Stimulated activated CD8-positive, alpha-beta memory T cell treated with anti-CD3 and anti-CD28 coated beads, Interleukin-7, amount 100 ng/mL, for 48 hours (primary cell): ENCODE measurements around the gene NFXL1.

Source experiments
- DNase-seq, 2 donors: peaks; one replicate each; pipeline ENCODE4 v3.0.0-alpha.2; 2020; ENCODE audit warnings: low read depth in 1 of 2; ENCODE audit errors: extremely low read depth in 1 of 2

The NFXL1 gene

GRCh38 chr4:47837094-47837907 lies 77.1 kb downstream of the NFXL1 start:
- DNase-seq = no peak

- DNase-seq = peak; percentile 33 to 49
Measured at GRCh38 chr4:47836641-47837093, 77.7 kb downstream of the NFXL1 start.

- DNase-seq = no peak
Measured at GRCh38 chr4:47835494-47835893, 78.9 kb downstream of the NFXL1 start.

- no peak for DNase-seq
Measured at GRCh38 chr4:47831026-47831679, 83.2 kb downstream of the NFXL1 start.

GRCh38 chr4:47830265-47831025 lies 83.9 kb downstream of the NFXL1 start:
- no peak for DNase-seq

- no peak for DNase-seq
Measured at GRCh38 chr4:47829438-47829837, 84.9 kb downstream of the NFXL1 start.

GRCh38 chr4:47827343-47828047 lies 86.9 kb downstream of the NFXL1 start:
- DNase-seq = no peak

GRCh38 chr4:47824840-47825239 lies 89.5 kb downstream of the NFXL1 start:
- no peak for DNase-seq

GRCh38 chr4:47819178-47819577 lies 95.2 kb downstream of the NFXL1 start:
- no peak for DNase-seq

GRCh38 chr4:47817275-47817674 lies 97.1 kb downstream of the NFXL1 start:
- DNase-seq = no peak

GRCh38 chr4:47816748-47817147 lies 97.6 kb downstream of the NFXL1 start:
- DNase-seq = no peak

GRCh38 chr4:47814618-47815295 lies 99.6 kb downstream of the NFXL1 start:
- DNase-seq = no peak

- no peak for DNase-seq
Measured at GRCh38 chr4:47809654-47810203, 104.7 kb downstream of the NFXL1 start.

- no peak for DNase-seq
Measured at GRCh38 chr4:47804598-47804997, 109.8 kb downstream of the NFXL1 start.

- no peak for DNase-seq
Measured at GRCh38 chr4:47801481-47802002, 112.8 kb downstream of the NFXL1 start.

GRCh38 chr4:47798165-47798564 lies 116.2 kb downstream of the NFXL1 start:
- DNase-seq = no peak
